ENCODE data around the gene PARS2.
A peak's percentile ranks its signal among the peaks of the same experiment; 100 is the strongest.
"Not testable (repeated sequence)": the region's sequence is repeated elsewhere in the genome, so short reads cannot be mapped to it uniquely, and the experiment has no call there.

The PARS2 gene

GRCh38 chr1:54798769-54799641, 34.7 kb upstream of the PARS2 start:
- peak; percentile 23 for DNase-seq

- DNase-seq: no peak
Measured at GRCh38 chr1:54798206-54798605, 33.9 kb upstream of the PARS2 start.

- no peak for DNase-seq
Measured at GRCh38 chr1:54796902-54797301, 32.6 kb upstream of the PARS2 start.

GRCh38 chr1:54795841-54796468, 31.6 kb upstream of the PARS2 start:
- no peak for DNase-seq

- DNase-seq: no peak
Measured at GRCh38 chr1:54795356-54795665, 31.0 kb upstream of the PARS2 start.

- no peak for DNase-seq
Measured at GRCh38 chr1:54794451-54795355, 30.4 kb upstream of the PARS2 start.

GRCh38 chr1:54792686-54793282, 28.5 kb upstream of the PARS2 start:
- no peak for DNase-seq

GRCh38 chr1:54791880-54792522, 27.7 kb upstream of the PARS2 start:
- DNase-seq: peak; percentile 21

GRCh38 chr1:54788459-54788858, 24.1 kb upstream of the PARS2 start:
- no peak for DNase-seq

- no peak for DNase-seq
Measured at GRCh38 chr1:54787604-54788003, 23.3 kb upstream of the PARS2 start.

GRCh38 chr1:54786778-54787177, 22.5 kb upstream of the PARS2 start:
- no peak for DNase-seq

GRCh38 chr1:54784066-54784465, 19.7 kb upstream of the PARS2 start:
- no peak for DNase-seq

GRCh38 chr1:54782588-54782987, 18.3 kb upstream of the PARS2 start:
- DNase-seq: no peak

- no peak for DNase-seq
Measured at GRCh38 chr1:54782156-54782555, 17.8 kb upstream of the PARS2 start.

GRCh38 chr1:54781023-54781723, 16.9 kb upstream of the PARS2 start:
- DNase-seq: no peak

- no peak for DNase-seq
Measured at GRCh38 chr1:54777431-54777830, 13.1 kb upstream of the PARS2 start.

GRCh38 chr1:54777011-54777410, 12.7 kb upstream of the PARS2 start:
- DNase-seq: no peak

GRCh38 chr1:54775828-54776721, 11.8 kb upstream of the PARS2 start:
- not testable (repeated sequence) for DNase-seq

GRCh38 chr1:54774820-54775498, 10.6 kb upstream of the PARS2 start:
- DNase-seq: no peak

GRCh38 chr1:54772951-54773350, 8.6 kb upstream of the PARS2 start:
- DNase-seq: no peak
